ENCODE data around the gene EPN3. TPM values are rescaled to one million over a fixed set of nuclear protein-coding genes. Genes with fewer than 3 reads are reported as not detected.
A peak's percentile ranks its signal among the peaks of the same experiment; 100 is the strongest.

Gene EPN3
- total RNA-seq, 1 experiment from 2014 or later, result 53.2 TPM

DNA sequence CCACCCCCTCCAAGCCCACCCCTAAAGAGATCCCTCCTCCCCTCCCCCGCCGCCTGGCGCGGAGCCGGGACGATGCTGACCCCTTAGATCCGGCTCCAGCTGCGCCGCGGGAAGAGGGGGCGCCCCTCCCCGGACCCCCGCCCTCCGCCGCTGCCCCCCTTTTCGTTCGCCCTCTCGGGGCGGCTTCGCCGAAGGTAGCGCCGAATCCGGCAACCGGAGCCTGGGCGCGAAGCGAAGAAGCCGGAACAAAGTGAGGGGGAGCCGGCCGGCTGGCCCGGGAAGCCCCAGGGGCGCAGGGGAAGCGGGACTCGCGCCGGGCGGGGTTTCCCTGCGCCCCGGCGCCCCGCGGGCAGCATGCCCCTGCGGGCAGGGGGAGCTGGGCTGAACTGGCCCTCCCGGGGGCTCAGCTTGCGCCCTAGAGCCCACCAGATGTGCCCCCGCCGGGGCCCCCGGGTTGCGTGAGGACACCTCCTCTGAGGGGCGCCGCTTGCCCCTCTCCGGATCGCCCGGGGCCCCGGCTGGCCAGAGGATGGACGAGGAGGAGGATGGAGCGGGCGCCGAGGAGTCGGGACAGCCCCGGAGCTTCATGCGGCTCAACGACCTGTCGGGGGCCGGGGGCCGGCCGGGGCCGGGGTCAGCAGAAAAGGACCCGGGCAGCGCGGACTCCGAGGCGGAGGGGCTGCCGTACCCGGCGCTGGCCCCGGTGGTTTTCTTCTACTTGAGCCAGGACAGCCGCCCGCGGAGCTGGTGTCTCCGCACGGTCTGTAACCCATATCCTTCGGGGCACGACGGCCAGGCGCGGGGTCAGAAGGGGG, 28.6 kb downstream of the EPN3 start:
- peaks cover 16% of the 10 kb centered on the region for H3K4me1 ChIP-seq
- no peaks in the 10 kb centered on the region for H3K9me3 ChIP-seq
- TF ChIP-seq, protein P1, sequence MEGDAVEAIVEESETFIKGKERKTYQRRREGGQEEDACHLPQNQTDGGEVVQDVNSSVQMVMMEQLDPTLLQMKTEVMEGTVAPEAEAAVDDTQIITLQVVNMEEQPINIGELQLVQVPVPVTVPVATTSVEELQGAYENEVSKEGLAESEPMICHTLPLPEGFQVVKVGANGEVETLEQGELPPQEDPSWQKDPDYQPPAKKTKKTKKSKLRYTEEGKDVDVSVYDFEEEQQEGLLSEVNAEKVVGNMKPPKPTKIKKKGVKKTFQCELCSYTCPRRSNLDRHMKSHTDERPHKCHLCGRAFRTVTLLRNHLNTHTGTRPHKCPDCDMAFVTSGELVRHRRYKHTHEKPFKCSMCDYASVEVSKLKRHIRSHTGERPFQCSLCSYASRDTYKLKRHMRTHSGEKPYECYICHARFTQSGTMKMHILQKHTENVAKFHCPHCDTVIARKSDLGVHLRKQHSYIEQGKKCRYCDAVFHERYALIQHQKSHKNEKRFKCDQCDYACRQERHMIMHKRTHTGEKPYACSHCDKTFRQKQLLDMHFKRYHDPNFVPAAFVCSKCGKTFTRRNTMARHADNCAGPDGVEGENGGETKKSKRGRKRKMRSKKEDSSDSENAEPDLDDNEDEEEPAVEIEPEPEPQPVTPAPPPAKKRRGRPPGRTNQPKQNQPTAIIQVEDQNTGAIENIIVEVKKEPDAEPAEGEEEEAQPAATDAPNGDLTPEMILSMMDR (IDR thresholded peaks at IDR 0.05; ENCODE audit: insufficient read depth in 1 of 2, low read depth in 1 of 2, low read length in 1 of 2, severe bottlenecking in 1 of 2, unreplicated experiment in 1 of 2), result no peak
- peaks cover 25% of the 10 kb centered on the region for H3K36me3 Mint-ChIP-seq (ENCODE audit: insufficient read depth, unreplicated experiment)
- intact Hi-C loops (cut with micrococcal nuclease; ENCODE audit: unreplicated experiment), result loop anchor here (1.0 to 2.0 kb wide), 3 partner anchors 14 to 132 kb away; partner anchors contain the start of gene SPATA20
- CTCF ChIA-PET, result interaction anchor here (0.6 to 6.4 kb wide), 25 partner anchors 9 to 422 kb away, joined by 3 to 103 read pairs (median 4); partner anchors contain the start of genes LRRC59 and RSAD1
- no TSS peak for BruUV-seq (replicated peaks)
- peak overlapping the region; percentile 41 for H3K4me3 ChIP-seq (ENCODE audit: low read depth, low read length)
- H3K36me3 ChIP-seq (ENCODE audit: control insufficient read depth, insufficient read depth, low read length), result no peaks in the 10 kb centered on the region
- no peaks in the 10 kb centered on the region for H3K9me3 Mint-ChIP-seq (ENCODE audit: unreplicated experiment)
- DNase-seq, result no peak
- POLR2A ChIA-PET, result interaction anchor here (0.6 to 2.4 kb wide), 12 partner anchors 9 to 713 kb away, joined by 3 to 16 read pairs (median 4); partner anchors contain the start of genes LUC7L3 and TOB1
- H3K27me3 Mint-ChIP-seq (ENCODE audit: insufficient read depth, unreplicated experiment), result peaks cover 18% of the 10 kb centered on the region
- no peak overlapping the region for H3K27ac Mint-ChIP-seq (ENCODE audit: unreplicated experiment)
- H3K27me3 ChIP-seq (replicated peaks; ENCODE audit: control insufficient read depth, insufficient read depth, low read length), result peaks cover 12% of the 10 kb centered on the region
- H3K4me3 Mint-ChIP-seq (ENCODE audit: unreplicated experiment), result peak overlapping the region; percentile 87
- peaks cover 7% of the 10 kb centered on the region for H3K4me1 Mint-ChIP-seq (ENCODE audit: low read depth, unreplicated experiment)

DNA sequence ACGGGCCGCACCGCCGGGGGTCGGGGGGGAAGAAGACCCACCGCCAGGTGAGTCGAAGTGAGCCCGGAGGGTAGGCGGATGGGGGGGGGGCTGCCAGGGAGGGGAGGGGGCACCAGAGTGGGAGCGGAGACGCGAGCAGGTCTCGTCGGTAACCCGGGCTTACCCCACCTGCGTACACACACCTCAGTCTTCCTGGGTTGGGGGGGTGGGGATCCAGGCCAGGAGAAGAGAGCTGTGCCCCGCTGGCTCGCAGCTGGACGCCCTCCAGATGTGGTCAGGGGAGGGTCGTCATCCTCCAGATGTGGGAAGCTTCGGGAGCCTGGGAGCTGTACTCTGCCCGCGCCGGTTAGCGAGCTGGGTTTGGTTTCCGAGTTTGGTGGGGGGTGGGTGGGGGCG, 29.2 kb downstream of the EPN3 start:
- peaks cover 14% of the 10 kb centered on the region for H3K27me3 ChIP-seq (replicated peaks; ENCODE audit: control insufficient read depth, insufficient read depth, low read length)
- Mint-ChIP-seq H3K27ac (ENCODE audit: unreplicated experiment) (no peak overlapping the region), H3K4me3 (ENCODE audit: unreplicated experiment) (peak overlapping the region; percentile 87), H3K9me3 (ENCODE audit: unreplicated experiment) (no peaks in the 10 kb centered on the region), H3K4me1 (ENCODE audit: low read depth, unreplicated experiment) (peaks cover 7% of the 10 kb centered on the region), H3K27me3 (ENCODE audit: insufficient read depth, unreplicated experiment) (peaks cover 18% of the 10 kb centered on the region), H3K36me3 (ENCODE audit: insufficient read depth, unreplicated experiment) (peaks cover 20% of the 10 kb centered on the region)
- intact Hi-C loops (cut with micrococcal nuclease; ENCODE audit: unreplicated experiment), result loop anchor here (2.0 kb wide), 1 partner anchor 65 kb away; no protein-coding TSS in a partner anchor
- peaks cover 16% of the 10 kb centered on the region for H3K4me1 ChIP-seq
- no peaks in the 10 kb centered on the region for H3K9me3 ChIP-seq
- CTCF ChIA-PET, result interaction anchor here (0.6 to 6.4 kb wide), 11 partner anchors 9 to 422 kb away, joined by 3 to 103 read pairs (median 4); no protein-coding TSS in a partner anchor
- POLR2A ChIA-PET, result interaction anchor here (0.6 to 2.4 kb wide), 2 partner anchors 11 to 713 kb away, joined by 3 to 14 read pairs; no protein-coding TSS in a partner anchor
- DNase-seq, result no peak
- TF ChIP-seq, protein P1 (IDR thresholded peaks at IDR 0.05; ENCODE audit: insufficient read depth in 1 of 2, low read depth in 1 of 2, low read length in 1 of 2, severe bottlenecking in 1 of 2, unreplicated experiment in 1 of 2), result no peak
- peak overlapping the region; percentile 41 for H3K4me3 ChIP-seq (ENCODE audit: low read depth, low read length)
- no TSS peak for BruUV-seq (replicated peaks)
- no peaks in the 10 kb centered on the region for H3K36me3 ChIP-seq (ENCODE audit: control insufficient read depth, insufficient read depth, low read length)

DNA sequence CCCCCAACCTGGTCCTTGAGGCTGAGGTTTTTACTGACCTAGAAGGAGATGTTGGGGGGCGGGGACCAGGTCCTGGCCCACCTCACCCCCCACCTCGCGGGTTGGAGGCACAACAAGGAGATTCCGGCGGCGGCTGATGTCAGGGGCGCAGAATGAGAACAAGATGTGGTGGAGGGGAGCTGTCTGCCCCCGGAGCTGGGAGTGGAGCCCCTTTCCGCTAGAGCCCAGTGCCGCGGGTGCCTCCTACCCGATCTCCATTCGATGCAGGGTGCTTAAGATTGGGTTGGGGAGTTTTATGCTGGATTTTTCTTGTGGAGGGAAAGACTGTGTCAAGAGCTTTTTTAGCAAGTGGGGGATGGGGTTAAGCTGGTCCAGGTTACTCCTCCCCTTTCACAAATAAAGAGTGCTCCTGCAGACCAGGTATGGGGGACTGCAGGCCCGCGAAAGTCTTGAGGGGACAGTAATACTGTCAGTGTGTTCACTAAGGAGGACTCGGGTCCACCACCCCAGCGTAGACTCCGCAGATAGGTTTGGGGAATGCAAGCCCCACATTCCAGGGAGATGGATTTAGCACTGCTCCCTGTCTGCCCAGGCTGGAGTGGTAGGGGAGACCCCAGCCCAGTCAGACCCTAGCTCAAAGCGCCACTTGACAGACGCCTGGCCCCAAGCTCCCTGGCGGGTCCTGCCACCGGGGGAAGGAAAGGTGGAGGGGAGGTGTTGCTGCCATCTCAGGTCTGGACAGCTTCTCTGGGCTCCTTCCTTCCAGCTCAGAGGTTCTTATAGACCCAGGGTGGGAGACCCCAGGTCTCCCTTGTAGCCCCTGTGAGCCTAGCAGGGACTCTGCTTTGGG, 29.9 kb downstream of the EPN3 start:
- Histone ChIP-seq H3K9me3 (no peaks in the 10 kb centered on the region), H3K4me1 (peaks cover 16% of the 10 kb centered on the region), H3K27me3 (replicated peaks; ENCODE audit: control insufficient read depth, insufficient read depth, low read length) (peaks cover 14% of the 10 kb centered on the region), H3K36me3 (ENCODE audit: control insufficient read depth, insufficient read depth, low read length) (no peaks in the 10 kb centered on the region), H3K4me3 (ENCODE audit: low read depth, low read length) (no peak overlapping the region)
- Mint-ChIP-seq H3K4me1 (ENCODE audit: low read depth, unreplicated experiment) (peaks cover 7% of the 10 kb centered on the region), H3K36me3 (ENCODE audit: insufficient read depth, unreplicated experiment) (peaks cover 20% of the 10 kb centered on the region), H3K27me3 (ENCODE audit: insufficient read depth, unreplicated experiment) (peaks cover 22% of the 10 kb centered on the region), H3K9me3 (ENCODE audit: unreplicated experiment) (no peaks in the 10 kb centered on the region), H3K27ac (ENCODE audit: unreplicated experiment) (no peak overlapping the region), H3K4me3 (ENCODE audit: unreplicated experiment) (no peak overlapping the region)
- BruUV-seq (replicated peaks), result no TSS peak
- TF ChIP-seq, protein P1 (IDR thresholded peaks at IDR 0.05; ENCODE audit: insufficient read depth in 1 of 2, low read depth in 1 of 2, low read length in 1 of 2, severe bottlenecking in 1 of 2, unreplicated experiment in 1 of 2), result no peak
- intact Hi-C loops (cut with micrococcal nuclease; ENCODE audit: unreplicated experiment), result no loop called here
- ChIA-PET CTCF (interaction anchor here (0.5 to 6.4 kb wide), 16 partner anchors 12 to 164 kb away, joined by 3 to 103 read pairs (median 3); partner anchors contain the start of gene EPN3), POLR2A (interaction anchor here (1.7 kb wide), 1 partner anchor 130 kb away, joined by 5 read pairs; no protein-coding TSS in a partner anchor)
- DNase-seq, result no peak

All from Caco-2 (cell line).